Fibroblast of skin of left quadriceps (primary cell): ENCODE data around the gene TOMM34.

Source experiments
- DNase-seq, 2 experiments: peaks; one replicate each; pipeline ENCODE4 v3.0.0-alpha.2; 2013; ENCODE audit warnings: low read depth in 2 of 2

The TOMM34 gene, protein sequence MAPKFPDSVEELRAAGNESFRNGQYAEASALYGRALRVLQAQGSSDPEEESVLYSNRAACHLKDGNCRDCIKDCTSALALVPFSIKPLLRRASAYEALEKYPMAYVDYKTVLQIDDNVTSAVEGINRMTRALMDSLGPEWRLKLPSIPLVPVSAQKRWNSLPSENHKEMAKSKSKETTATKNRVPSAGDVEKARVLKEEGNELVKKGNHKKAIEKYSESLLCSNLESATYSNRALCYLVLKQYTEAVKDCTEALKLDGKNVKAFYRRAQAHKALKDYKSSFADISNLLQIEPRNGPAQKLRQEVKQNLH

DNA sequence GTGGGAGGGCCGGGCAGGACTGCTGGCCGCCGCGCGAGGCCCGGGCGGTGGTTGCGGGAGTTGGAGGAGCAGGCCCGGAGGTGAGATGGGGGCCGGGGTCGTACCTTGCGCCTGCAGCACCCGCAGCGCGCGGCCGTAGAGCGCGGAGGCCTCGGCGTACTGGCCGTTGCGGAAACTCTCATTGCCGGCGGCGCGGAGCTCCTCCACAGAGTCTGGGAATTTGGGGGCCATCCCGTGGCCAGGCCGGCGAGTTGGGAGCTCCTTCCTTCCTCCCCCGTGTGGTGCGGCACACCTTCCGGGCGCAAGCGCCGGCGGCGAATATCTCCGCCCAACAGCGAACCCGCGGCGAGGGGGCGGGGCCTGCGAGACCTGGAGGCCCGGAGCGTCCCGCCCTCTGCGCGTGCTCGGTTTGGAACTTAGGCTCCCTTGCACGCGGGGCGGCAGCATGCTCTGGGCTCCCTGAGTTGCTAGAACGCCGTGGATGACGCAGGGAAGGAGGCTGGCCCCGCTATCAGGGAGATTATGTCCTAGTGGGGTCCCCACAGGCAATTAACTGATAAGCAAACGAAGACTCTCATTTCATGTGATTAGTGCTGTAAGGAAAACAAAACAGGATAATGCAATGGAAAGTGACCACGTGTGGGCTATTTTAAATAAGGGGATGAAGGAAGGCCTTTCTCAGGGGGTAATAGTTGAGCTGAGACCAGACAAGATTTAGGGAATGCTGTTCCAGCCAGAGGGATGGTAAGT is at the start of gene TOMM34:
Gene TOMM34 (minus strand): TSS at position 295 of the 750 bp plus-strand sequence. CDS start 64 bp downstream, at position 231.
- DNase-seq, result peak; percentile 61 to 77

DNA sequence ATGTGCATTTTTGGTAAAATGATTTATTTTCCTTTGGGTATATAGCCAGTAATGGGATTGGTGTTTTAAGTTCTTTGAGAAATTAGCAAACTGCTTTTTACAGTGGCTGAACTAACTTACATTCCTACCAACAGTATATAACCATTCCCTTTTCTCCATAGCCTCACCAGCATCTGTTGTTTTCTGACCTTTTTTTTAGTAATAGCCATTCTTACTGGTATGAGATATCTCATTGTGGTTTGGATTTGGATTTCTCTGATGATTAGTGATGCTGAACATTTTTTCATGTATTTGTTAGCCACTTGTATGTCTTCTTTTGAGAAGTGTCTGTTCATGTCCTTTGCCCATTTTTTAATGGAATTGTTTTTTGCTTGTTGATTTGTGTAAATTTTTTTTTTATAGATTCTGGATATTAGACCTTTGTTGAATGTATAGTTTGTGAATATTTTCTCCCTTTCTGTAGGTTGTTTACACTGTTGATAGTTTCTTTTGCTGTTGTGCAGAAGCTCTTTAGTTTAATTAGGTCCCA is 48.4 kb upstream of the TOMM34 start:
- no peak for DNase-seq

DNA sequence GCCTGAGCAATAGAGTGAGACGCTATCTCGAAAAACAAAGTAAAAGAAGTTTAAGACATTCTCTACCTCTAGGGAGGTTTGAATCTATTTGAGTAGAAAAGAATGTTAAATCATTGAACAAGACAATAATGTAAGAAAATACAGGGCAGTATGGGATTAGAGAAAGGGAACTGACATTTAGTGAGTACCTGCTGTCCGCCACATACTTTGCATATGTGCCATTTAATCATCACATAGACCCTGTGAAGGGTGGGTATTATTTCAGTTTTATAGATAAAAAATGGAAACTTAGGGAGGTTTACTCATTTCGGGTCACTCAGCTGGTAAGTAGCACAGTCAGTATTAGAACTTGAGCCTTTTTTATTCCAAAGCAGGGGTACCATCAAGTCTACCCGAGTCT is 37.5 kb upstream of the TOMM34 start:
- DNase-seq, result no peak

DNA sequence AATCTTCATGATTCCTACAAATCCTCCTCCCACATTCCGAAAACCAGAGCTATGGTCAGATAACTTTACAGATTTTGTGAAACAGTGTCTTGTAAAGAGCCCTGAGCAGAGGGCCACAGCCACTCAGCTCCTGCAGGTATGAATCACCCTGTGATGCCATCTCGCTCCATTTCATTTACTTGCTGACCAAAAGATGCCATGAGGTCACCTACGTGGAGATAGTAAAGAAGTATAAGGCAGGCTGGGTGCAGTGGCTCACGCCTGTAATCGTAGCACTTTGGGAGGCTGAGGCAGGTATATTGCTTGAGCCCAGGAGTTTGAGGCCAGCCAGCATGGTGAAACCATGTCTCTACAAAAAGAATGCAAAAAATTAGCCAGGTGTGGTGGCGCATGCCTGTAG is 37.0 kb upstream of the TOMM34 start:
- no peak for DNase-seq

DNA sequence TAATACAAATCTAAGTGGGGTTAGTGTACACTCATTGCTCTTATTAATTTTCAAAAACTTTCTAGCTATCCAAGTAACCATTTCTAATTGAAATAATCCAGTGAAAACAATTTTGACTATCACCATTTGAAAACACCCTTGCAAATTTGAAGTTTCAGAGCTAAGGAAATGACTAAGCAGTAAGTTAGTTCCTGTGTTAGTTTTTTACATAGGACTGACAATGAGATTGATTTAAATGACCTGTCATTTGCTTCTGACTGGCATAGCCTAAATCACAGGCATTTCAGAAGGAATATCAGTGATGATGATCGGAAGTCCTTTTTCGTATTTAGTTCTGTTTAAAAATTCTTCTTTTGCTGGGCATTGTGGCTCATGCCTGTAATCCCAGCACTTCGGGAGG is 33.1 kb upstream of the TOMM34 start:
- no peak for DNase-seq

DNA sequence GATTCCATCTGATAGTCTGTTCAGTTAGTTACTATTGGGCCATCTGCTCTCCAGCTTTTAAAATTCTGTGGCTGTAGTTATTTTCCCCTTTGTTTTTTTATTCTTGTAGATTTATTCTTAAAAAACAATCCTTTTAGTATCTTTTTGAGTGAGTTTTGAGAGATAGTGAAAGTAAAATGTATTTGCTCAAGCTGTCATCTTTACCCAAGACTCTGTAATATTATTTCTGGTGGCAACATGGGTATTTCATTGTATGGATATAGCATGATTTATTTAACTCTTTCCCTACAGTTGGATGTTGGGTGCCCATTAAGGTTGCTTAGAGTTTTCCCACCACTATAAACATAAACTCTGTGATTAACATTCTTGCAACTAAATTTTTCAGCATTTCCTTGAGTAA is 30.8 kb upstream of the TOMM34 start:
- no peak for DNase-seq

DNA sequence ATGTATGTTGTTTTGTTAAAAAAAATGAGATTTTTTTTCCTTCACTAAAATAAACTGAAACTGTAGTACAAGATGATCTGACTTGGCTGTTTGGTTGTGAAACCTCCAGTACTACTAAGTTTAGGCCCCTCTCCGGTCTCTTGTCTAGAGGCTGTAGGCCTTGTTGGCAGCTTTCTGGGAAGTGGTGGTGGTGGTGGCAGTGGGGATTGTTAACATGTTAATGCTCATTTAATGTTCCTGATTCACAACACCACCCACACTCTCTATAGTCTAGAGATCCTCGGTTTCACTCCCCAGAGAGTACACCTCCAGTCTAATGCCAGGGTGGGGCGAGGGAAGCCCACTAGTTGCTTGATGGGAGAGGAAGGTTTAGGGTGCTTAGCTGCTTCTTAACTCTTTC is 30.2 kb upstream of the TOMM34 start:
- no peak for DNase-seq

DNA sequence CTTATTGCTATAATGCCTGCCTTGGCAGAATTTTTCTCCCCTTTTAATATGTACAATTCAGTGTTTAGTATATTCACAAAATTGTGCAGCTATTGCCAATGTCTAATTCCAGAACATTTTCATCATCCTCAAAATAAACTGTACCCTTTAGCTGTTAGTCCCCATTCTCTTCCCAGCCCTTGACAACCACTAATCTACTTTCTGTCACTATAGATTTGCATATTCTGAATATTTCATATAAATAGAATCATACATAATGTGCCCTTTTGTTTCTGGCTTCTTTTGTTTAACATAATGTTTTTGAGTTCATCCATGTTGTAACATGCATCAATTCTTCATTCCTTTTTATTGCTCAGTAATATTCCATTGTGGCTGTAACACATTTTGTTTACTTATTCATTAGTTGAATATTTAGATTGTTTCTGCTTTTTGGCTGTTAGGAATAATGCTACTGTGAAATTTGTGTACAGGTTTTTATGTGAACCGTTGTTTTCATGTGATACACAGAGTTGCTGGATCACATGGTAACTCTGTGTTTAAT is 28.5 kb upstream of the TOMM34 start:
- DNase-seq, result no peak

DNA sequence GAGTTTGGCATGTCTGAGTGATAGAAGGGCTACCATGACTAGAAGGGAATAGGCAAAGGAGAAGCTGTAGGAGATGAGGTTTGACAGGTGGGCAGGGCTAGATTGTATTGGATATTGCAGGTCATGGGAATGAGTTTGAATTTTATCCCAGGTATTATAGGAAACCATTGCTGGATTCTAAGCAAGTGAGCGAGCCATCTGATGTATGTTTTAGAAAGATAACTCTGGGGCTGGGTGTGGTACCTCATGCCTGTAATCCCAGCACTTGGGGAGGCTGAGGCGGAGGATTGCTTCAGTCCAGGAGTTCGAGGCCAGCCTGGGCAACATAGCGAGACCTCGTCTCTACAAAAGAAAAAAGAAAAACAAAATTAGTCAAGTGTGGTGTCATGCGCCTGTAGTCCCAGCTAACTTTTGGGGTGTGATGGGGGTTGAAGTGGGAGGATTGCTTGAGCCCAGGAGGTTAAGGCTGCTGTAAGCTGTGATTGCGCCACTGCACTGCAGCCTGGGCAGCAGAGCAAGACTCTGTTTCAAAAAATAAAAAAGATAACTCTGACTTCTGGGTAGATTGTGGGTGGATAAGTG is 23.0 kb upstream of the TOMM34 start:
- no peak for DNase-seq

DNA sequence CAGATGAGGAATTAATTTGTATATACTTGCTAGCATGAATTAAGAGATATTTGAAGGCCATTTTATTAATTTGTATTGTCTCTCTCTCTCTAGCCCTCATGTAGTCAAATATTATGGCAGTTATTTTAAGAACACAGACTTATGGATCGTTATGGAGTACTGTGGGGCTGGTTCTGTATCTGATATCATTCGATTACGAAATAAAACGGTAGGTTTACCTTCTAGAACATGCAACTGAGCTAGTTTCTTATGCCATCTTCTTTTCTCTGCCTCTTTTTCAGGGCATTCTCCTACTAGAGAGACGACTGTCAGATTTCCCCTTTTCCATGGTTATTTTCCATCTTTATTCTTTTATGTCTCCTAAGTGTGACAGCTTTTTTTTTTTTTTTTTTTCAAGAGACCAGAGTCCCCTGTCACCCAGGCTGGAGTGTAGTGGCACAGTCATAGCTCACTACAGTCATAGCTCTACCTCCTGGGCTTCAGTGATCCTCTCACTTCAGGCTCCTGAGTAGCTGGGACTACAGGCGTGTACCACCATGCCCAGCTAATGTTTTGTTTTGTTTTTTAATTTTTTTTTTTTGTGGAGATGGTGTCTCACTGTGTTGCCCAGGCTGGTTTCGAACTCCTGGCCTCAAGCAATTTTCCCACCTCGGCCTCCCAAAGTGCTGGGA is 21.7 kb upstream of the TOMM34 start:
- DNase-seq, result no peak

DNA sequence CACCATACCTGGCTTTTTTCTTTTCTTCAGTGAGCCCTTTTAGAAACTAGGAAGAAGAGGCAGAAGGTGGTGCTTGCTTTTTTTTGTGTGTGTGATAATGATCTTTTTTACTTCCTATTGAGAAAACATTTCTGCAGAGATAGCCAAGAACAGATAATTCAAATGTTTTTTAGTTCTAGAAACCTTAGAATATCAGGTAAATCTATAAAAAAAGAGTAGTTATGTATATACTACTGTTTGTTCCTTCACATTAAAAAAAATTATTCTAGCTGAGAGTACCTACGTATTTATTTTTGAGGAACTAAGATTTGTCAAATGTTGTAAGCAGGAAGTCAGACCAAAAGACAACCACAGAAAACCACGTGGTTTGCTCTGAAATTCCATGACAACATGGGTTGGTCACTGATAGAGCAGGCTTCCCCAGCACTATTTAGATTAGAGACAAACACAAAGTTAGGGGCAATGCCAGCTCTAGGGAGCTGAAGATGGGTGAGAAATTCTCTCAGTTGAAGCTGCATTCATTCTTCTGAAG is 19.0 kb upstream of the TOMM34 start:
- DNase-seq, result no peak

DNA sequence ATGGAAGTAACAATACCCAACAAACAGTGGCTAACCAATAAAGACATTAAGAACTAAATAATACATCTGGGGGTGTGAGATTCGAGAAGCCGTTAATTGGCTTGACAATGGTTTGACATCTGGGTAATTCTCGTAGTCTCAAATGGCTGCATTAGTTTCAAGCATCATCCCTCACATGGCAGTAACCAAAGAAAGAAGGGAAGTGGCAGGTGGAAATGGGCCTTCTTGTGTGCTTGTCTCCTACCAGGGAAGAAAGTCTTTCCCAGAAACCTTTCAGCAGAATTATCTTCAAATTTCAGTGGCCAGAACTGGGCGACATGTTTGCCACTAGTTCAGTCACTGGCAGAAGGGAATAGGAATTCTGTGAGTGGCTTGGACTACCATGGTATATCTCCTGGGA is 16.5 kb upstream of the TOMM34 start:
- DNase-seq, result no peak

DNA sequence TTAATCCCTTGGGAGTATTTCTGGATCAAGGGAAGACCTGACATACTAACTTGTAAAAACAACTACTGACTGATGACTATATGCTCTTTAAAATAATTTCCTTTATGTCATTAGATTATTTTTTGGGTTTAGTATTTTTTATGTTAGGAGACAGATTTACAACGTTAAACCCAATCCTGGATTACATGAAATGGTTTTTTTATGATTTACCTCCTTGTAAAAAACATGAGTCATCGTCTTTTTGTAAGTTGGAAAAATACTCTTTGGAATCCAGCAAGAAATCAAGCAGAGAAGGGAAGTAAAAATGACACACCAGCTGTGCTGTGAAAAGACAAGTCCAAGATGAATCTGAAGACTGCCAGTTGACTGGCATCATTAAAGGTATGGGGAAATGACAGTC is 12.9 kb upstream of the TOMM34 start:
- peak in 1 of 2 experiments; percentile 21 for DNase-seq

DNA sequence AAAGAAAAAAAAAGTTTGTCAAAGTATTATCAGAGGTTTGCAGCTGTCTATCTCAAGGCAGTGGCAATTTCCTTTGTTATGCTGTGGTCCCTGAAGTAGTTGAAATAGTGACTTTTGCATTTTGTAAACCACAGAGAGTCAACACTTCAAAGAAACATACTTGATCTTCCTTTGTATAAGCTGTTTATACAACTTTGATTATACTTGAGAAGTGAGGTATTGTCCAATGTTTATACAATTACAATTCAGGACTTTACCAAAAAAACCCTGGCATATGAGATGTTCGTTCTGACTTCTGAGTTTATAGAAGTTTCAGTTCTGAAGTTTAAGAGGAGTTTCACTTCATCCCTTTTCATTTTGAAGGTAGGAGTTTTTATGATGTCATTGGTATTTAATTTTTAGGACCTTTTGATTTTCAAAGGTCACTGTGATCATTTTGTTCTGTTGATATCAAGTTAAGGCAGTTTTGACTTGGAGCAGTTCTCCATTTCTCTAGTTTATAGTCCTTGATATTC is 10.1 kb upstream of the TOMM34 start:
- no peak for DNase-seq

DNA sequence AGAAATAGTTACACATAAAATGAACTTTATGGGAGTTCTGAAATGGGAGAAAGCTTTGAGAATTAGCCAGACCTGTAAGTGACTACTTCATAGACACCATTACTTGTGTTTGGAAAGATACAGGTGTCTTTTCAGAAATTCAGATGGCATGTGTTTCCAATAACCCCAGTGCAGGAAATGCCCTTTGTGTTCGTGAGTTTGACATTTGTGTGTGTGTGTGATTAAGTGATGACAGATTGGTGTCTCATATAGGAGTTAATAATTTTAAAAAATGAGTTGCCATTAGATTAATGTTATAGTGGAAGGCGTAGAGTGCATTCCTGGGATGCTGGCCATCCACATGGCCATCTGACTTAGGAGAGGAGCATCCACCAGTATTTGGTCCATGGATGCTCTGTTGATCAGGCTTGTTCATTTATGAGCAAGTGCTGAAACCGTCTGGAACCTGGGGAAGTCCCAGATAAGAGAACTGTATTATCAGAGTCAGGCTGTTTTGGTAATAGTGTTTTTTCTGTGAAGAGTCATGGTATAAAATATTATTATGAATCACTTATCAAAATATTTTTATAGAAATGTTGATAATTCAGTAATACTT is 9.2 kb upstream of the TOMM34 start:
- no peak for DNase-seq

DNA sequence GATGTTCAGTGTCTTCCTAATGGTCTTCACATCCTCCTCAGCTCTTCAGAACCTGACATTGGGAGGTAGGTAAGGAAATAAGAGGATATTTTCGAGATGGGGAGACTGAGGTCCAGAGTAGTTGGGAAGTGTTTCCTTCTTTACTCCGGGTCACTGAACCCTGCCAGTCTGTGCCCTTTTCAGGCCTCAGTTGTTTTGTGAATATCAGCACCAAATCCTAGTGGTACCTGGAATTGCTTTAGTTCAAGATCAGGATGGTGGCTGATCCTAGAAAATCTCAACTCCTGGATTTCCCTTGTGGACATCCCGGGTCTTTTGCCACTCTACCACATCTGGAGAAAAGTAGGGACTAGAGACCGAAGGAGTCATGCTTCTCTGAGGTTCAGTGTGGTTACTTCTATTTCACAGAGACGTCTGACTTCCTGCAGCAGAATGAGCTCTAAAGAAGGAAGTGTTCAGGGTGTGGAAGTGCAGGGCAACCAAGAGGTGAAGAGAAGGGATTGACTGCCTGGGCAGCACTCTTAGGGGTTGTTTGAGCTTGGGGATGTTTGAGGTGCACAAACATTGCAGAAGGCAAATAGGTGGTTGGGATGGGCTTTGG is 7.1 kb upstream of the TOMM34 start:
- DNase-seq, result no peak

DNA sequence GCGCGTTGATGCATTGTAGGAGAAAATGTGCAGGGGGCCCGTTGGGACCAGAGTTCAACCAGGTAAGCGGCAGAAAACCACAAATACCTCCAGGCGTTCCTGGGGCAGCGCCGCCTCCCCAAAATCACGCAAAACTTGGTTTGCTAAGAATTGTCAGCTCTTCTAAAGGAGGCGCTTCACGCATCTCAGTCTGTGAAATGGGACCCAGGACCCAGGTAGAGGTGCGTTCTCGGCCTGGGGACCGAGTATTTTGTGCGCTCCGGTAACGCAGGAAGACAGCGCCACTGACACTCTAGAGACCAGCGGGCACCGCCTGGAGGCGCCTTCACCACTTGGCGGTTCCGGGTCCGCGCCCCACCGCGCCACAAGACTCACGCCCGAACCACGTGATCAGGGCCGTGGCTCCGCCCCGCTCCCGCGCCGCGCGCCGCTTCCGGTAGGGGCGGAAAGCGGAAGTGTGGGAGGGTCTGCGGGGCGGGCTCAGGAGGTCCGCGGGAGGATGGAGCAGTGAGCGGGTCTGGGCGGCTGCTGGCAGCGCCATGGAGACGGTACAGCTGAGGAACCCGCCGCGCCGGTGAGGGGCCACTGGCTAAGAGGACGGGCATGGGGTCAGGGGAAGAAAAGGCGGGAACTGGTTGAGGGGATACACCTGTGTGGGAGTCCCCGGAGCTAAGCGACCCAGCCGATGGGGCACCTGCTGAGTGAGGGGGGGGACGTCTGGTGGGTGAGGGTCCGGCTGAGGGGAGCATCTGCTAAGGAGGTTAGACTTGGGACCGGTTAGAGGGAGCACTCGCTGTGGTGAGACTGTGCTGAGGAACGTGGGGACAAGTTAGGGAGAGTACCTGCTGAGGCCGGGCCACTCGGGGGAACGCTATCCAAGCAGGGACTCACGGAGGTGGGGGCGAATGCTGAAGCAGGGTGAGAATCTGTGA is 6.1 kb upstream of the TOMM34 start, which contains the start of gene STK4:
Gene STK4 (plus strand): TSS at position 483 of the 932 bp plus-strand sequence. CDS start 57 bp downstream, at position 540.
- peak; percentile 75 to 78 for DNase-seq

DNA sequence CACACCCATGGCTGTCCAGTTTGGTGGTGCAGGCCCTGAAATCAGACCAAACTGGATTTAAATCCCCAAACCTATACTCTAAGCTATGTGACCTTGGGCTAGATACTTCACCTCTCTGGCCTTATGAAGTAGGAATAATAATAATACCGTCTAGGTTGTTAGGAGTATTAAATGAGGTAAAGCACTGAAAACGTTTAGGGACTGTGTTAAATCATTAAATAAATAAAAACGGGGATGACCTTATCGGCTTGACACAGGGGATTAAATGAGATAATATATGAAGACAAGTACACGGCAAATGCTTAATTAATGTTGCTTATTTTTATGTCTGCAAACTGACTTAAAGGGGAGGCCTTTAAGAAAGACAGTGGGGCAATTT is 5.4 kb upstream of the TOMM34 start:
- no peak for DNase-seq
